Measurements from ENCODE around the gene NOD2. TPM values are rescaled to one million over a fixed set of nuclear protein-coding genes. Genes with fewer than 3 reads are reported as not detected.

The NOD2 gene
- total and polyA plus RNA-seq, 11 donors: 0.21 to 6.5 (median 0.74) TPM

GRCh38 chr16:50666658-50667496 is 26.5 kb upstream of the NOD2 start:
- TF ChIP-seq POLR2A (IDR thresholded peaks at IDR 0.05): no peak
- TF ChIP-seq CTCF (IDR thresholded peaks at IDR 0.05): no peak
- Histone ChIP-seq H3K27me3 (no peaks in the 10 kb centered on the region), H3K4me1 (peaks cover 0 to 46% (median 12%) of the 10 kb centered on the region in 12 donors), H3K4me3 (peak overlapping the region in 1 of 12 donors; percentile 37), H3K27ac (peak overlapping the region in 1 of 12 donors; percentile 76), H3K36me3 (no peaks in the 10 kb centered on the region), H3K9me3 (peaks cover 0 to 13% (median 4%) of the 10 kb centered on the region in 12 donors)
- ATAC-seq (no peak), DNase-seq (peak in 1 of 5 donors; percentile 31)
- intact Hi-C loops (cut with DNase I): loop anchor here (2.0 to 10.0 kb wide), 16 partner anchors 72 to 645 kb away; partner anchors contain the start of genes CNEP1R1 (in 2 of the 10) and BRD7 (in 1 of the 10)
- WGBS, 4 donors: 79 to 86% (median 80%) methylated on average over 9 of the region's 9 CpGs

- peaks cover 0 to 46% (median 12%) of the 10 kb centered on the region in 12 donors for H3K4me1 ChIP-seq
- ATAC-seq: no peak
- peaks cover 0 to 2% (median 0%) of the 10 kb centered on the region in 9 donors for H3K36me3 ChIP-seq
- H3K27ac ChIP-seq: peak overlapping the region in 4 of 12 donors; percentile 5 to 76 (median 38)
- intact Hi-C loops (cut with DNase I): loop anchor here (2.0 to 10.0 kb wide), 16 partner anchors 73 to 645 kb away; partner anchors contain the start of genes CNEP1R1 (in 2 of the 10) and BRD7 (in 1 of the 10)
- TF ChIP-seq CTCF (IDR thresholded peaks at IDR 0.05): no peak
- TF ChIP-seq POLR2A (IDR thresholded peaks at IDR 0.05): no peak
- peaks cover 0 to 1% (median 0%) of the 10 kb centered on the region in 9 donors for H3K27me3 ChIP-seq
- H3K9me3 ChIP-seq: peaks cover 0 to 21% (median 10%) of the 10 kb centered on the region in 12 donors
- no peak overlapping the region for H3K4me3 ChIP-seq
- WGBS, 4 donors: 90 to 92% (median 91%) methylated on average over 19 to 21 of the region's 21 CpGs
- no peak for DNase-seq
Observed at GRCh38 chr16:50667497-50668367, 25.7 kb upstream of the NOD2 start.

GRCh38 chr16:50668368-50669008 is 24.9 kb upstream of the NOD2 start:
- Histone ChIP-seq H3K9me3 (peaks cover 0 to 28% (median 11%) of the 10 kb centered on the region in 12 donors), H3K27ac (peak overlapping the region in 7 of 12 donors; percentile 5 to 66 (median 41)), H3K4me1 (peaks cover 0 to 46% (median 12%) of the 10 kb centered on the region in 12 donors), H3K4me3 (no peak overlapping the region), H3K27me3 (peaks cover 0 to 7% (median 4%) of the 10 kb centered on the region in 9 donors), H3K36me3 (peaks cover 0 to 10% (median 0%) of the 10 kb centered on the region in 9 donors)
- TF ChIP-seq CTCF (IDR thresholded peaks at IDR 0.05) (no peak), POLR2A (IDR thresholded peaks at IDR 0.05) (no peak)
- ATAC-seq: peak in 2 of 4 donors; percentile 23 to 26
- intact Hi-C loops (cut with DNase I): loop anchor here (5.0 to 10.0 kb wide), 15 partner anchors 74 to 646 kb away; partner anchors contain the start of genes CNEP1R1 (in 2 of the 10) and BRD7 (in 1 of the 10)
- 42 to 52% (median 51%) methylated on average over 4 to 5 of the region's 5 CpGs for WGBS, 4 donors
- no peak for DNase-seq

Data from heart left ventricle (tissue), 16 donors.